ENCODE data around the gene SURF2.
"Not testable (repeated sequence)": the region's sequence is repeated elsewhere in the genome, so short reads cannot be mapped to it uniquely, and the experiment has no call there.

Gene SURF2

GRCh38 chr9:133356391-133357091 lies at the start of gene SURF2, which contains the start of gene SURF1:
TSS of gene SURF2 (plus strand) at chr9:133356550. CDS start at chr9:133356593, 43 bp downstream.
TSS of gene SURF1 (minus strand) at chr9:133356487. CDS start at chr9:133356453, 34 bp downstream.
- no peak for DNase-seq (ENCODE audit: low read depth)
- TF ChIP-seq CTCF (IDR thresholded peaks at IDR 0.05; ENCODE audit: control insufficient read depth, extremely low read depth, insufficient read depth) = peak; percentile 36; the same call in 1 of the 2 replicates
- peak within 1 kb of the TSS; percentile 87 for H3K4me3 ChIP-seq (ENCODE audit: low read depth, low read length)

- H3K4me3 ChIP-seq (ENCODE audit: low read depth, low read length) = no peak overlapping the region
- no peak for DNase-seq (ENCODE audit: low read depth)
- no peak for TF ChIP-seq CTCF (IDR thresholded peaks at IDR 0.05; ENCODE audit: control insufficient read depth, extremely low read depth, insufficient read depth)
These were observed 49.0 kb upstream of the SURF2 start for GRCh38 chr9:133307301-133307700.

GRCh38 chr9:133309608-133310007 lies 46.7 kb upstream of the SURF2 start:
- no peak overlapping the region for H3K4me3 ChIP-seq (ENCODE audit: low read depth, low read length)
- DNase-seq (ENCODE audit: low read depth) = no peak
- TF ChIP-seq CTCF (IDR thresholded peaks at IDR 0.05; ENCODE audit: control insufficient read depth, extremely low read depth, insufficient read depth) = no peak

GRCh38 chr9:133315997-133316396 lies 40.4 kb upstream of the SURF2 start:
- DNase-seq (ENCODE audit: low read depth) = no peak
- H3K4me3 ChIP-seq (ENCODE audit: low read depth, low read length) = no peak overlapping the region
- TF ChIP-seq CTCF (IDR thresholded peaks at IDR 0.05; ENCODE audit: control insufficient read depth, extremely low read depth, insufficient read depth) = no peak

GRCh38 chr9:133317551-133317950 lies 38.8 kb upstream of the SURF2 start:
- DNase-seq (ENCODE audit: low read depth); H3K4me3 ChIP-seq (ENCODE audit: low read depth, low read length): not testable (repeated sequence)

GRCh38 chr9:133320421-133320881 lies 35.9 kb upstream of the SURF2 start:
- no peak for DNase-seq (ENCODE audit: low read depth)

More at GRCh38 chr9:133320421-133320881, 35.9 kb upstream of the SURF2 start:
- no peak overlapping the region for H3K4me3 ChIP-seq (ENCODE audit: low read depth, low read length)
- TF ChIP-seq CTCF (IDR thresholded peaks at IDR 0.05; ENCODE audit: control insufficient read depth, extremely low read depth, insufficient read depth) = no peak
